ENCODE data around the gene OPN1LW.
A peak's percentile ranks its signal among the peaks of the same experiment; 100 is the strongest.

OPN1LW gene

DNA sequence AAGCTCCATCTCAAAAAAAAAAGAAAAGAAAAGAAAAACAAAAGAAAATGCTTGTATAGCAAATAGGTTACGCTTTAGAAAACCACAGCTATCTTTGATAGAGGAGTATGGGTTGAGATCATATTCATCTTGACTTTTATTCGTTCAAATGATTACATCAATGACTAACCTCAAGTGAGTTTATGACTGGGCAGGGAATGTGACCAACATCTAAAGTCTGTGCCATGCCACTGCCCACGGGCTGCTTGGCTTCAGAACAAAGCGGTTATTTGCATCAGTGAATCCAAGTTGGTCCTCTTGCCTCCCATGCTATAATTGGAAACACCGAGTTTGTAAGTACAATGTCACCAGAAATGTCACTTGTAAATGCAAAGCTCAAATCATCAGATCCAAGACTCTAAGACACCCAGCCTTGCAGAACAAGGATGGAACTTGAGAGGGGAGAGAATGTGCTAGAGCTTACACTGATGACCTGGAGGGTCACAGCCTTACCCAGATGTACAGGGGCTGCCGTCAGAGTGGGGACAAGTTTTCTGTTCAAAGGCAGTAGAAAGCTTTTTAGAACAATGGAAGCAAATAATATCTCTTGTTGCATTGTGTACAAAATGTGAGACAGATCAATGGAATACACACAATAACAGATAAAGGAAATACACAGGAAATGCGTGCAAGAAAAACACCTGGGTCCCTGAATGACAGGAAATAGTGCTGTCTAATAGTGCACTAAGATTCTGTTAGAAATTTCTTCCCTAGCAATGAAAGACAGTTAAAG lies 8.4 kb upstream of the OPN1LW start:
- H3K4me1 ChIP-seq (ENCODE audit: control insufficient read depth in 1 of 2, insufficient read depth in 1 of 2, low read depth in 1 of 2, low read length in 1 of 2): peaks cover 7 to 10% of the 10 kb centered on the region in 2 experiments
- H3K9me3 ChIP-seq: no peaks in the 10 kb centered on the region
- peak overlapping the region; percentile 84 for H3K27ac ChIP-seq
- H3K4me3 ChIP-seq (ENCODE audit: low read depth in 1 of 2, low read length in 1 of 2): no peak overlapping the region
- no peaks in the 10 kb centered on the region for H3K27me3 ChIP-seq
- TF ChIP-seq, protein P1, sequence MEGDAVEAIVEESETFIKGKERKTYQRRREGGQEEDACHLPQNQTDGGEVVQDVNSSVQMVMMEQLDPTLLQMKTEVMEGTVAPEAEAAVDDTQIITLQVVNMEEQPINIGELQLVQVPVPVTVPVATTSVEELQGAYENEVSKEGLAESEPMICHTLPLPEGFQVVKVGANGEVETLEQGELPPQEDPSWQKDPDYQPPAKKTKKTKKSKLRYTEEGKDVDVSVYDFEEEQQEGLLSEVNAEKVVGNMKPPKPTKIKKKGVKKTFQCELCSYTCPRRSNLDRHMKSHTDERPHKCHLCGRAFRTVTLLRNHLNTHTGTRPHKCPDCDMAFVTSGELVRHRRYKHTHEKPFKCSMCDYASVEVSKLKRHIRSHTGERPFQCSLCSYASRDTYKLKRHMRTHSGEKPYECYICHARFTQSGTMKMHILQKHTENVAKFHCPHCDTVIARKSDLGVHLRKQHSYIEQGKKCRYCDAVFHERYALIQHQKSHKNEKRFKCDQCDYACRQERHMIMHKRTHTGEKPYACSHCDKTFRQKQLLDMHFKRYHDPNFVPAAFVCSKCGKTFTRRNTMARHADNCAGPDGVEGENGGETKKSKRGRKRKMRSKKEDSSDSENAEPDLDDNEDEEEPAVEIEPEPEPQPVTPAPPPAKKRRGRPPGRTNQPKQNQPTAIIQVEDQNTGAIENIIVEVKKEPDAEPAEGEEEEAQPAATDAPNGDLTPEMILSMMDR (IDR thresholded peaks at IDR 0.05): no peak
- no peaks in the 10 kb centered on the region for H3K36me3 ChIP-seq

DNA sequence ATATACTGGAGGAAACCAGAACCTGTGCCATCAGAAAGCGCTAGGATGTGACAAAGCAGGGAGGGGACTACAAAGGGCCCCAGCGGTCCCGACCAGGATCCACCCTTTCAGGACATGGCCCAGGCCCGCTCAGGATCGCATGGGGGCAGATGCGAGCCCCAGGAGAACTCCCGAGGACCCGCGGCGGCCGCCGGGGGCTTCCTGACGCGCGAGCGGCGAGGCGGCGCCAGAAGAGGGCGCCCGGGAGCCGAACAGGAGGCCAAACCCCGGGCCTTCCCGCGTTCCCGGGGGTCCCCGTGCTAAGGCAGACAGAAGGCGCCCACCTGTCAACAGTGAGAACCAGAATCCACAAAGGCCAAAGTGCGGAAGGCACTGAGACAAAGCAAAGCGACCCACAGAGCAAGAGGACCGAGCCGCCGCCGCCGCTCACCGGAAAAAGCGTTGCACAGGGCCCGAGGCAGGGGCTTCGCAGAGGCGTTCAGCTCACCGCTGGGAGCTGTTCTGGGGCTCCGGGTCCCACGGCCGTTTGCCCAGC lies 7.3 kb upstream of the OPN1LW start:
- TF ChIP-seq, protein P1 (IDR thresholded peaks at IDR 0.05): peak; percentile 79
- peak overlapping the region; percentile 41 to 45 for H3K4me3 ChIP-seq (ENCODE audit: low read depth in 1 of 2, low read length in 1 of 2)

DNA sequence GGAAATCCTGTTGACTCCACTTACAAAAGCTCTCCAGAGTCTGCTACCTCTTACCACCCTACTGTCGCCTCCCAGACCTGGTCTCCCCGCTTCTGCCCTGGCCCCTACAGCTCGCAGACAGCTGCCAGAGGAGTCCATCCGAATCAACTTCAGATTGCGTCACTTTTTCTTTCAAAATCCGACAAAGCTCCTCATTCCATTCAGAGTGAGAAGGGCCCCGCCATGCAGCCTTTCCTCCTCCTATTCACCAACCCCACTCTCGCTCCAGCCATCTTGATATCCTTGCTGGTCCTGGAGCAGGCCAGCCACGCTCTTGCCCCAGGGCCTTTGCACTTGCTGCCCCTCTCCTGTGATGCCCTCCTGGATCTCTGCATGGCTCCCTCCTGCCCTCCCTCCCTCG lies 5.2 kb upstream of the OPN1LW start:
- Histone ChIP-seq H3K9me3 (no peaks in the 10 kb centered on the region), H3K27me3 (no peaks in the 10 kb centered on the region), H3K4me1 (ENCODE audit: control insufficient read depth in 1 of 2, insufficient read depth in 1 of 2, low read depth in 1 of 2, low read length in 1 of 2) (peaks cover 7 to 10% of the 10 kb centered on the region in 2 experiments), H3K27ac (peak overlapping the region; percentile 49), H3K36me3 (no peaks in the 10 kb centered on the region), H3K4me3 (ENCODE audit: low read depth in 1 of 2, low read length in 1 of 2) (no peak overlapping the region)
- TF ChIP-seq, protein P1 (IDR thresholded peaks at IDR 0.05): no peak

More for the DNA sequence above, 7.3 kb upstream of the OPN1LW start:
- no peaks in the 10 kb centered on the region for H3K27me3 ChIP-seq
- H3K4me1 ChIP-seq (ENCODE audit: control insufficient read depth in 1 of 2, insufficient read depth in 1 of 2, low read depth in 1 of 2, low read length in 1 of 2): peaks cover 7 to 10% of the 10 kb centered on the region in 2 experiments
- H3K27ac ChIP-seq: peak overlapping the region; percentile 84
- H3K9me3 ChIP-seq: no peaks in the 10 kb centered on the region
- H3K36me3 ChIP-seq: no peaks in the 10 kb centered on the region

DNA sequence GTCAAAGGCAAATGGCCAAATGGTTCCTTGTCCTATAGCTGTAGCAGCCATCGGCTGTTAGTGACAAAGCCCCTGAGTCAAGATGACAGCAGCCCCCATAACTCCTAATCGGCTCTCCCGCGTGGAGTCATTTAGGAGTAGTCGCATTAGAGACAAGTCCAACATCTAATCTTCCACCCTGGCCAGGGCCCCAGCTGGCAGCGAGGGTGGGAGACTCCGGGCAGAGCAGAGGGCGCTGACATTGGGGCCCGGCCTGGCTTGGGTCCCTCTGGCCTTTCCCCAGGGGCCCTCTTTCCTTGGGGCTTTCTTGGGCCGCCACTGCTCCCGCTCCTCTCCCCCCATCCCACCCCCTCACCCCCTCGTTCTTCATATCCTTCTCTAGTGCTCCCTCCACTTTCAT lies 3.8 kb upstream of the OPN1LW start:
- no peak overlapping the region for H3K27ac ChIP-seq
- TF ChIP-seq, protein P1 (IDR thresholded peaks at IDR 0.05): no peak
- no peaks in the 10 kb centered on the region for H3K27me3 ChIP-seq
- no peaks in the 10 kb centered on the region for H3K9me3 ChIP-seq
- H3K4me1 ChIP-seq (ENCODE audit: control insufficient read depth in 1 of 2, insufficient read depth in 1 of 2, low read depth in 1 of 2, low read length in 1 of 2): peaks cover 7 to 10% of the 10 kb centered on the region in 2 experiments
- no peaks in the 10 kb centered on the region for H3K36me3 ChIP-seq
- no peak overlapping the region for H3K4me3 ChIP-seq (ENCODE audit: low read depth in 1 of 2, low read length in 1 of 2)

DNA sequence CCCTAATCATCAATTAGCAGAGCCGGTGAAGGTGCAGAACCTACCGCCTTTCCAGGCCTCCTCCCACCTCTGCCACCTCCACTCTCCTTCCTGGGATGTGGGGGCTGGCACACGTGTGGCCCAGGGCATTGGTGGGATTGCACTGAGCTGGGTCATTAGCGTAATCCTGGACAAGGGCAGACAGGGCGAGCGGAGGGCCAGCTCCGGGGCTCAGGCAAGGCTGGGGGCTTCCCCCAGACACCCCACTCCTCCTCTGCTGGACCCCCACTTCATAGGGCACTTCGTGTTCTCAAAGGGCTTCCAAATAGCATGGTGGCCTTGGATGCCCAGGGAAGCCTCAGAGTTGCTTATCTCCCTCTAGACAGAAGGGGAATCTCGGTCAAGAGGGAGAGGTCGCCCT lies 3.3 kb upstream of the OPN1LW start:
- H3K9me3 ChIP-seq: no peaks in the 10 kb centered on the region
- TF ChIP-seq, protein P1 (IDR thresholded peaks at IDR 0.05): no peak
- no peak overlapping the region for H3K4me3 ChIP-seq (ENCODE audit: low read depth in 1 of 2, low read length in 1 of 2)

More for the DNA sequence above, 3.3 kb upstream of the OPN1LW start:
- peaks cover 7 to 10% of the 10 kb centered on the region in 2 experiments for H3K4me1 ChIP-seq (ENCODE audit: control insufficient read depth in 1 of 2, insufficient read depth in 1 of 2, low read depth in 1 of 2, low read length in 1 of 2)
- no peaks in the 10 kb centered on the region for H3K27me3 ChIP-seq
- H3K36me3 ChIP-seq: no peaks in the 10 kb centered on the region
- no peak overlapping the region for H3K27ac ChIP-seq
